Esophagus squamous epithelium (tissue), 5 donors: ENCODE measurements around the gene EXD2. TPM values are rescaled to one million over a fixed set of nuclear protein-coding genes. Genes with fewer than 3 reads are reported as not detected.
"Not testable (repeated sequence)": the region's sequence is repeated elsewhere in the genome, so short reads cannot be mapped to it uniquely, and the experiment has no call there.

Experiments
- DNase-seq: peaks from one replicate; lab custom pipeline; 2025; lab: John Stamatoyannopoulos, UW
- H3K27ac ChIP-seq, 4 donors: fragments of 200-600 bp; sonication (generic); one replicate each; pipeline ENCODE4 v1.5.1; 2016 to 2019; ENCODE audit warnings: mild to moderate bottlenecking in 1 of 4
- H3K27me3 ChIP-seq, 4 donors: fragments of 200-600 bp; sonication (generic); 1 replicate in 3 of 4; 2 replicates in 1 of 4; pipeline versions ENCODE4 v1.5.1 to v1.6.0; 2017 to 2021; ENCODE audit warnings: antibody characterized with exemption in 1 of 4
- H3K36me3 ChIP-seq, 3 donors: fragments of 200-600 bp; sonication (generic); one replicate each; pipeline ENCODE4 v1.5.1; 2016 to 2019
- H3K4me1 ChIP-seq, 3 donors: fragments of 200-600 bp; sonication (generic); one replicate each; pipeline ENCODE4 v1.5.1; 2017 to 2019
- H3K4me3 ChIP-seq, 4 donors: fragments of 200-600 bp; sonication (generic); 1 replicate in 3 of 4; 2 replicates in 1 of 4; pipeline ENCODE4 v1.5.1; 2016 to 2019; ENCODE audit warnings: mild to moderate bottlenecking in 2 of 4, moderate library complexity in 1 of 4
- H3K9me3 ChIP-seq, 3 donors: fragments of 200-600 bp; sonication (generic); one replicate each; pipeline ENCODE4 v1.5.1; 2016 to 2019
- POLR2A ChIP-seq, 4 donors: fragments of 450-650 bp; IDR thresholded peaks; one replicate each; pipeline ENCODE4 v1.6.1; 2017; ENCODE audit warnings: antibody characterized with exemption in 4 of 4, mild to moderate bottlenecking in 4 of 4, moderate library complexity in 3 of 4
- WGBS, 2 donors: methylation state at CpG; one replicate each; pipeline ENCODE4 v1.1.5; 2018; 5-methylcytosine and 5-hydroxymethylcytosine counted together
- intact Hi-C: fragments of 100-400 bp; cut with DNase I; formaldehyde crosslinking; loops from one replicate; pipeline ENCODE4 v1.15.0; 2022
- total RNA-seq, 4 donors: library from RNA; depleted of rRNA; stranded (reverse); fragments of >200 nt; gene quantifications; one replicate each; pipeline ENCODE4 v1.1.0, GENCODE V29; 2016
- TF ChIP-seq, protein P1 (sequence below), 6 experiments: fragments of 450-650 bp in 4 of 6; fragments of 200-600 bp in 2 of 6; sonication (generic) in 2 of 6; IDR thresholded peaks; one replicate each; pipeline ENCODE4 v1.5.1; 2016 to 2019; ENCODE audit warnings: antibody characterized with exemption in 6 of 6, mild to moderate bottlenecking in 4 of 6, moderate library complexity in 4 of 6
- donor health status: DM: yes; HTN: yes; CAD: no.

Gene EXD2
- total RNA-seq, 4 donors from 2014 or later, result 12.3 to 22.9 (median 19.9) TPM

DNA sequence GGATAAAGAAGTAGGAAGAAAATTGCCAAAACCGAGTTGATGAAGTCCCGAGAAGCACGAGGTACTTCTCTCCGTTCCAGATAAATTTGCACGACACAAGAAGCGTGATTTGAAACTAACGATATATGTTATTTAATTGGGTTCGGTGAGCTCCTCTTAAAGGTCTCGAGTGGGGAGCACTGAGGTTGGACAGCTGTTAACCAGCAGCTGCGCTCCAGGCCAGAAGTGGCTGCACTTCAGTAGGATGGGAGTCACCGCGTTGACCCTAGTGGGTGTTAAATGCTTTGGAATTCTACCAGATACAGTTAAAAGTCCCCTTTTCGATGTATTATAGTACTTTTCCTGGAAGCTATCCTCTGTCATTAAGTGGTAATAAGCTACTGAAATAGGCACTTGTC, 37.4 kb upstream of the EXD2 start:
- Histone ChIP-seq H3K4me3 (peak overlapping the region; percentile 88 to 100 (median 94)), H3K27me3 (no peaks in the 10 kb centered on the region), H3K36me3 (peaks cover 0 to 4% (median 0%) of the 10 kb centered on the region in 3 donors), H3K27ac (peak overlapping the region; percentile 90 to 97 (median 94)), H3K4me1 (peaks cover 10 to 42% (median 22%) of the 10 kb centered on the region in 3 donors), H3K9me3 (no peaks in the 10 kb centered on the region)
- TF ChIP-seq POLR2A (IDR thresholded peaks at IDR 0.05), result no peak
- TF ChIP-seq, protein P1, sequence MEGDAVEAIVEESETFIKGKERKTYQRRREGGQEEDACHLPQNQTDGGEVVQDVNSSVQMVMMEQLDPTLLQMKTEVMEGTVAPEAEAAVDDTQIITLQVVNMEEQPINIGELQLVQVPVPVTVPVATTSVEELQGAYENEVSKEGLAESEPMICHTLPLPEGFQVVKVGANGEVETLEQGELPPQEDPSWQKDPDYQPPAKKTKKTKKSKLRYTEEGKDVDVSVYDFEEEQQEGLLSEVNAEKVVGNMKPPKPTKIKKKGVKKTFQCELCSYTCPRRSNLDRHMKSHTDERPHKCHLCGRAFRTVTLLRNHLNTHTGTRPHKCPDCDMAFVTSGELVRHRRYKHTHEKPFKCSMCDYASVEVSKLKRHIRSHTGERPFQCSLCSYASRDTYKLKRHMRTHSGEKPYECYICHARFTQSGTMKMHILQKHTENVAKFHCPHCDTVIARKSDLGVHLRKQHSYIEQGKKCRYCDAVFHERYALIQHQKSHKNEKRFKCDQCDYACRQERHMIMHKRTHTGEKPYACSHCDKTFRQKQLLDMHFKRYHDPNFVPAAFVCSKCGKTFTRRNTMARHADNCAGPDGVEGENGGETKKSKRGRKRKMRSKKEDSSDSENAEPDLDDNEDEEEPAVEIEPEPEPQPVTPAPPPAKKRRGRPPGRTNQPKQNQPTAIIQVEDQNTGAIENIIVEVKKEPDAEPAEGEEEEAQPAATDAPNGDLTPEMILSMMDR (IDR thresholded peaks at IDR 0.05), result no peak
- intact Hi-C loops, result no loop called here
- no peak for DNase-seq
- WGBS, 2 donors, result 6 to 8% methylated on average over 13 of the region's 13 CpGs

DNA sequence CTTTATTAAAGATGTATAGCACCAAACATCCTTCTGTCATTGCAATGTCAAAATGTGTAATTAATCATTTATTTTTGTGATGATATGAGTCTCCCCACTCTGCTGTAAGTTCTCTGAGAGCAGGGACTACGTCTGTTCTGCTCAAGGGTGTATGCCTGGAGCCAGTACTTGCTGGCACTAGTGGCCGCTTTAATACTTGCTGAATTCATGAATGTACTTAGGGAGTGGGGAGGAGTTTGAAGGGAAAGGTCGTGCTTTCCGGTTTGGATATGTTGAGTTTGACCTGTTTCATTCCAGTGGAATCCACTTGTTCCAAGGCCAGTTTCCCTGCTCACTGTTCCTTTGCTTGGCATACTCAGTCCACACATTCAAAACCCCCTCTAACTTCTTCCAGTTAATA, 36.5 kb upstream of the EXD2 start:
- Histone ChIP-seq H3K36me3 (no peaks in the 10 kb centered on the region), H3K4me3 (no peak overlapping the region), H3K27ac (no peak overlapping the region), H3K9me3 (no peaks in the 10 kb centered on the region), H3K4me1 (peaks cover 4 to 34% (median 15%) of the 10 kb centered on the region in 3 donors), H3K27me3 (no peaks in the 10 kb centered on the region)
- TF ChIP-seq, protein P1 (IDR thresholded peaks at IDR 0.05), result no peak
- TF ChIP-seq POLR2A (IDR thresholded peaks at IDR 0.05), result no peak
- 43 to 45% methylated on average over 4 of the region's 4 CpGs for WGBS, 2 donors
- intact Hi-C loops, result no loop called here
- DNase-seq, result no peak

DNA sequence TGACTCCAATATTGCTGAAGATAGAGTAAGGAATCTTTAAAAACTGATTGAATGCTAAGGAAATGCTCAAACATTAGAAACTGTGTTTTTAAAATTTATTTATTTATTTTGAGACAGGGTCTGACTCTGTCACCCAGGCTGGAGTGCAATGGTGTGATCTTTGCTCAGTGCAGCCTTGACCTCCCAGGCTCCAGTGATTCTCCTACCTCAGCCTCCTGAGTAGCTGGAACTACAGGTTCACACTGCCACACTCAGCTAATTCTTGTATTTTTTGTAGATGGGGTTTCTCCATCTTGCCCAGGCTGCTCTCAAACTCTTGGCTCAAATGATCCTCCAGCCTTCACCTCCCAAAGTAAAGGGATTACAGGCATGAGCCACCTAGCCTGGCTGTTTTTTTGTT, 35.1 kb upstream of the EXD2 start:
- Histone ChIP-seq H3K36me3 (no peaks in the 10 kb centered on the region), H3K4me1 (peaks cover 0 to 19% (median 2%) of the 10 kb centered on the region in 3 donors), H3K4me3 (no peak overlapping the region), H3K27me3 (no peaks in the 10 kb centered on the region), H3K27ac (no peak overlapping the region), H3K9me3 (no peaks in the 10 kb centered on the region)
- DNase-seq, result no peak
- intact Hi-C loops, result no loop called here
- no peak for TF ChIP-seq POLR2A (IDR thresholded peaks at IDR 0.05)
- TF ChIP-seq, protein P1 (IDR thresholded peaks at IDR 0.05), result no peak

DNA sequence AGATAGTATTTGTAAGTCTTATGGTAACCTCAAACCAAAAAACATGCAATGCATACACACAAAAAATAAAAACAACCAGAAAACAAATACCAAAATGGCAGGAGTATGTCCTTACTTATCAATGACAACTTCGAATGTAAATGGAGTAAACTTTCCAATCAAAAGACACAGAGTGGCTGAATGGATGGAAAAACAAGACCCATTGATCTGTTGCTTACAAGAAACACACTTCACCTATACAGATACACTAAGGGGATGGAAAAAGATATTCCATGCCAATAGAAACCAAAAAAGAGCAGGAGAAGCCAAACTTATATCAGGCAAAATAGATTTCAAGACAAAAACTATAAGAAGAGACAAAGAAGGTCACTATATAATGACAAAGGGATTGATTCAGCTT, 29.7 kb upstream of the EXD2 start:
- H3K9me3 ChIP-seq, result peaks cover 0 to 4% (median 0%) of the 10 kb centered on the region in 3 donors
- no peaks in the 10 kb centered on the region for H3K27me3 ChIP-seq
- no peaks in the 10 kb centered on the region for H3K36me3 ChIP-seq
- no peak for TF ChIP-seq POLR2A (IDR thresholded peaks at IDR 0.05)
- TF ChIP-seq, protein P1 (IDR thresholded peaks at IDR 0.05), result no peak
- no peak overlapping the region for H3K4me3 ChIP-seq
- DNase-seq, result no peak
- 67 to 75% methylated on average over 1 of the region's 1 CpG for WGBS, 2 donors
- intact Hi-C loops, result no loop called here
- H3K4me1 ChIP-seq, result no peaks in the 10 kb centered on the region
- H3K27ac ChIP-seq, result no peak overlapping the region

DNA sequence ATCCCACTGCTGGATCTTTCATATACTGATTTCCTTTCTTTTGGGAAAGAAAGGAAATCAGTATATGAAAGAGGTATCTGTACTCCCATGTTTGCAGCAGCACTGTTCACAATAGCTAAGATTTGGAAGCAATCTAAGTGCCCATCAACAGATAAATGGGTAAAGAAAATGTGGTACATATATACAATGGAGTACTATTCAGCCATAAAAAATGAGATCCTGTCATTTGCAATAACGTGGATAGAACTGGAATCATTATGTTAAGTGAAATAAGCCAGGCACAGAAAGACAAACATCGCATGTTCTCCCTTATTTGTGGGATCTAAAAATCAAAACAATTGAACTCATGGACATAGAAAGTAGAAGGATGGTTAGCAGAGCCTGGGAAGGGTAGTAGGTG, 25.5 kb upstream of the EXD2 start:
- 77 to 92% methylated on average over 2 of the region's 2 CpGs for WGBS, 2 donors
- H3K27ac ChIP-seq, H3K4me3 ChIP-seq, H3K27me3 ChIP-seq, H3K9me3 ChIP-seq, DNase-seq, H3K36me3 ChIP-seq, intact Hi-C loops, H3K4me1 ChIP-seq: not testable (repeated sequence)

DNA sequence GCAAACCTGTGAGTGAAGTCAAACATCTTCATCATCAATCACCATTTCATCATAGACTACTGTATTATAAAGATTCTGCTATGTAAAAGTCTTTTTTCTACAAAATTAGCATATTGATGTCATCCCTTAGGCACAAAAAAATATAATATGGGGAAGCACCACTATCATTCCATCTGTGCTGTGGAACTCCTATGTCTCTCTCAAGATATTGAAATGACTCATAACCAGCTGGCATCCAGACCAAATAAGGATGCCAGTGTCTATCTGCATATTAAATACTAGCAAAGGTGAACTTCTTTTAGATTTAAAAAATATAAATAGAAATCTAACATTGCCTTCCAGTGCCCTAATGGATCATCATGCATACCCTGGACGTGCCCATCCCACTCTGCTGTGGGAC, 20.5 kb upstream of the EXD2 start:
- 60 to 100% methylated on average over 1 of the region's 1 CpG for WGBS, 2 donors
- Histone ChIP-seq H3K27ac (no peak overlapping the region), H3K4me1 (no peaks in the 10 kb centered on the region), H3K27me3 (no peaks in the 10 kb centered on the region), H3K9me3 (no peaks in the 10 kb centered on the region), H3K4me3 (no peak overlapping the region), H3K36me3 (no peaks in the 10 kb centered on the region)
- intact Hi-C loops, result no loop called here
- no peak for DNase-seq
- no peak for TF ChIP-seq POLR2A (IDR thresholded peaks at IDR 0.05)
- TF ChIP-seq, protein P1 (IDR thresholded peaks at IDR 0.05), result no peak
